HCT116 (cell line): ENCODE results near the gene SYCE1. TPM values are rescaled to one million over a fixed set of nuclear protein-coding genes. Genes with fewer than 3 reads are reported as not detected.

Experiments
- ATAC-seq: fragments of 200-7000 bp; cut with Tn5 transposase; 2 replicates; pipeline ENCODE4 v1.9.1; 2020; ENCODE audit warnings: mild to moderate bottlenecking, moderate library complexity
- BruUV-seq: library from RNA; stranded (reverse); fragments of 400-500 nt; replicated peaks from 2 replicates; lab custom pipeline; 2021; lab: Mats Ljungman, UMichigan
- CTCF ChIA-PET: fragments of 300-600 bp; sonication (Branson Sonifier 250); formaldehyde crosslinking; loops from one replicate; lab custom pipeline; 2021; ENCODE audit warnings: antibody characterized with exemption; lab: Charles Lee
- POLR2A ChIA-PET: fragments of 300-600, 350-600 bp; sonication (Branson Sonifier 250); formaldehyde crosslinking; loops from one replicate; lab custom pipeline; 2021; ENCODE audit warnings: antibody characterized with exemption; lab: Charles Lee
- RAD21 ChIA-PET, 2 experiments: fragments of 300-600 bp; sonication (Branson Sonifier 250); formaldehyde crosslinking; loops; one replicate each; lab custom pipeline; 2023; ENCODE audit warnings: low total read pairs in 2 of 2; ENCODE audit not compliant: uncharacterized antibody in 2 of 2, unreplicated experiment in 2 of 2, low non-redundant PET in 1 of 2; lab: Charles Lee
- DNase-seq: peaks from one replicate; pipeline ENCODE4 v3.0.0-alpha.2; 2010; ENCODE audit warnings: low read depth, low spot score
- H2AFZ ChIP-seq: fragments of 200-600 bp; shearing (Covaris generic), sonication (generic); 2 replicates; pipeline ENCODE4 v1.6.1; 2017; ENCODE audit warnings: low read depth, mixed run types, mixed read lengths, antibody characterized with exemption, low read length; ENCODE audit not compliant: poor library complexity, severe bottlenecking
- H3K27ac ChIP-seq: 2 replicates; pipeline ENCODE4 v1.5.1; 2012; ENCODE audit warnings: low read depth, low read length
- H3K27me3 ChIP-seq: fragments of 200-600 bp; sonication (generic); 2 replicates; pipeline ENCODE4 v1.6.1; 2016; ENCODE audit warnings: mixed run types, low read length, mixed read lengths; ENCODE audit not compliant: insufficient read depth
- H3K36me3 ChIP-seq, 2 experiments: fragments of 200-500 bp in 1 of 2; fragments of 200-600 bp in 1 of 2; sonication (Bioruptor generic) in 1 of 2; sonication (generic) in 1 of 2; 2 replicates each; pipeline versions ENCODE4 v1.5.1 to v1.6.1; 2014 to 2016; ENCODE audit warnings: low read length in 2 of 2, inconsistent platforms in 1 of 2, mixed read lengths in 1 of 2, mixed run types in 1 of 2; ENCODE audit not compliant: insufficient read depth in 2 of 2, control insufficient read depth in 1 of 2
- H3K4me1 ChIP-seq, 2 experiments: fragments of 200-600 bp in 1 of 2; sonication (generic) in 1 of 2; 2 replicates each; pipeline versions ENCODE4 v1.5.1 to v1.6.1; 2012 to 2017; ENCODE audit warnings: low read length in 2 of 2, inconsistent platforms in 1 of 2, mild to moderate bottlenecking in 1 of 2, mixed read lengths in 1 of 2, mixed run types in 1 of 2, moderate library complexity in 1 of 2; ENCODE audit not compliant: insufficient read depth in 2 of 2, control insufficient read depth in 1 of 2
- H3K4me2 ChIP-seq: fragments of 200-600 bp; sonication (generic); 2 replicates; pipeline ENCODE4 v1.6.1; 2017; ENCODE audit warnings: mixed run types, low read length, mixed read lengths
- H3K4me3 ChIP-seq, 2 experiments: fragments of 200-600 bp in 1 of 2; sonication (generic) in 1 of 2; replicated peaks in 1 of 2; 2 replicates each; pipeline ENCODE4 v1.5.1; 2011 to 2016; ENCODE audit warnings: low read length in 2 of 2, control low read depth in 1 of 2, low read depth in 1 of 2, mild to moderate bottlenecking in 1 of 2, mixed read lengths in 1 of 2, mixed run types in 1 of 2
- H3K79me2 ChIP-seq: fragments of 200-600 bp; sonication (generic); 2 replicates; pipeline ENCODE4 v1.6.1; 2017; ENCODE audit warnings: mild to moderate bottlenecking, mixed run types, low read length, moderate library complexity, mixed read lengths; ENCODE audit not compliant: insufficient read depth
- H3K9ac ChIP-seq: fragments of 200-600 bp; sonication (generic); 2 replicates; pipeline ENCODE4 v1.6.1; 2016; ENCODE audit warnings: low read length, mixed read lengths
- H3K9me2 ChIP-seq: fragments of 200-600 bp; sonication (generic), shearing (Covaris generic); 2 replicates; pipeline ENCODE4 v1.6.1; 2017; ENCODE audit warnings: mixed run types, mild to moderate bottlenecking, moderate library complexity; ENCODE audit not compliant: insufficient read depth
- H3K9me3 ChIP-seq, 2 experiments: fragments of 200-500 bp in 1 of 2; fragments of 200-600 bp in 1 of 2; sonication (Bioruptor generic) in 1 of 2; sonication (generic) in 1 of 2; 2 replicates each; pipeline ENCODE4 v1.6.1; 2014 to 2017; ENCODE audit warnings: low read length in 2 of 2, mixed read lengths in 2 of 2, inconsistent platforms in 1 of 2, low read depth in 1 of 2, mild to moderate bottlenecking in 1 of 2, mixed run types in 1 of 2, moderate library complexity in 1 of 2; ENCODE audit not compliant: control insufficient read depth in 1 of 2, insufficient read depth in 1 of 2
- H4K20me1 ChIP-seq: fragments of 200-600 bp; sonication (generic), shearing (Covaris generic); 2 replicates; pipeline ENCODE4 v1.6.1; 2017; ENCODE audit warnings: mixed run types, mild to moderate bottlenecking, moderate library complexity; ENCODE audit not compliant: insufficient read depth
- ATF3 ChIP-seq: IDR thresholded peaks from 2 replicates; pipeline ENCODE4 v1.6.1; 2012
- CEBPB ChIP-seq: IDR thresholded peaks from 2 replicates; pipeline ENCODE4 v1.6.1; 2012; ENCODE audit warnings: low read depth
- ELF1 ChIP-seq: IDR thresholded peaks from 2 replicates; pipeline ENCODE4 v1.6.1; 2012; ENCODE audit warnings: low read depth, borderline replicate concordance
- EZH2 ChIP-seq: fragments of 200-600 bp; sonication (generic); IDR thresholded peaks from 2 replicates; pipeline ENCODE4 v1.6.1; 2017; ENCODE audit warnings: antibody characterized with exemption, mixed run types
- MAX ChIP-seq: IDR thresholded peaks from 2 replicates; pipeline ENCODE4 v1.6.1; 2012
- POLR2A ChIP-seq: IDR thresholded peaks from 2 replicates; pipeline ENCODE4 v1.7.0; 2011; ENCODE audit warnings: borderline replicate concordance; ENCODE audit not compliant: insufficient read depth, insufficient read length; ENCODE audit errors: extremely low read depth
- REST ChIP-seq: IDR thresholded peaks from 2 replicates; pipeline ENCODE4 v1.6.1; 2012; ENCODE audit warnings: low read depth
- SP1 ChIP-seq: IDR thresholded peaks from 2 replicates; pipeline ENCODE4 v1.6.1; 2012; ENCODE audit warnings: low read depth
- TCF7L2 ChIP-seq: IDR thresholded peaks from 2 replicates; pipeline ENCODE4 v1.7.0; 2011; ENCODE audit warnings: borderline replicate concordance, inconsistent platforms; ENCODE audit not compliant: insufficient read depth, insufficient read length; ENCODE audit errors: extremely low read depth
- ZFX ChIP-seq: fragments of 450-650 bp; IDR thresholded peaks from 2 replicates; pipeline ENCODE4 v1.6.1; 2017
- intact Hi-C: fragments of 100-400 bp; cut with micrococcal nuclease; formaldehyde crosslinking; loops from 2 replicates; pipeline ENCODE4 v1.10.0; 2022
- total RNA-seq: library from RNA; stranded (reverse); gene quantifications from one replicate; pipeline ENCODE4 v1.2.1, GENCODE V29; 2021; ENCODE audit not compliant: unreplicated experiment

SYCE1 gene
- total RNA-seq, 1 experiment from 2014 or later, result not detected

DNA sequence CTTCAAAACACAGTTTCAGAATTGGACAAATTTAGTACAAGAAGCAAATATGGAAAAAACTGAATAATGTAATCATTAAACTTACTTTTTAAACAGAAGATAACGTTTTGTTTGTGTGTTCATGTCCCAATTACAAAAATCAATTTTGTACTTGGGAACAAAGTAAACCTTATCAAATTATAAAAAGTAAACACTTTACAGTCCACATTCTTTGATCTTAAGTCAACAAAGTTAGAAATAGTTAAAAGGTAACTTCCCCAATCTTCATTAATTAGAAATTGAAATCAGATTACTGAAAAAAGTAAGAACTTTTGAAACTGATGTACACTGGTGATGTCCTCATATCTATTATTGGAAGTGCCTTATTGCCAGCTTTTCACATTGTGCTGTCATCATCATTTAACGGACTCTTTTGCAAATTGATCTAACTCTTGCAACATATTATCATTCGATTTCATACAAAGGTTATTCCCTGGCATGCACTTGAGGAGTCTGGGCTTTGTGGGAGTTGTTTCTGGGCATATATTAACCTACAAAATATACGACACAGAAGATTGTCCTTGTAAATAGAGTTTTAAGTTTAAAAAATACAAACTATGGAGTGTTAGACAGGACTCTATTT lies 53.4 kb downstream of the SYCE1 start:
- Histone ChIP-seq H3K4me1 (no peaks in the 10 kb centered on the region), H3K9ac (no peak overlapping the region), H4K20me1 (no peaks in the 10 kb centered on the region), H3K9me3 (no peaks in the 10 kb centered on the region), H3K4me2 (no peak overlapping the region), H3K27ac (no peak overlapping the region), H3K9me2 (no peaks in the 10 kb centered on the region), H3K79me2 (no peaks in the 10 kb centered on the region), H2AFZ (no peak overlapping the region), H3K36me3 (no peaks in the 10 kb centered on the region), H3K4me3 (no peak overlapping the region), H3K27me3 (no peaks in the 10 kb centered on the region)
- no peak for DNase-seq
- CTCF ChIA-PET, result no interaction called here
- RAD21 ChIA-PET, result no interaction called here
- TF ChIP-seq ELF1 (no peak), POLR2A (no peak), TCF7L2 (no peak), CEBPB (no peak), REST (no peak), SP1 (no peak), MAX (no peak), ZFX (no peak), EZH2 (no peak), ATF3 (no peak)
- BruUV-seq, result no TSS peak
- intact Hi-C loops, result no loop called here
- POLR2A ChIA-PET, result no interaction called here
- ATAC-seq, result no peak
